NOMO-1 treated with dmso at 0.1 percent for 144 hours (cell line): ENCODE data around the gene WNT11.

ENCODE experiments used
- DNase-seq: peaks from one replicate; lab custom pipeline; 2025; ENCODE audit not compliant: unreplicated experiment; lab: John Stamatoyannopoulos, UW

WNT11 gene

GRCh38 chr11:76176463-76176862 is 29.8 kb downstream of the WNT11 start:
- DNase-seq, result no peak

- no peak for DNase-seq
Measured at GRCh38 chr11:76175783-76176182, 30.5 kb downstream of the WNT11 start.

- no peak for DNase-seq
Measured at GRCh38 chr11:76174330-76174729, 32.0 kb downstream of the WNT11 start.

GRCh38 chr11:76173663-76174062 is 32.6 kb downstream of the WNT11 start:
- DNase-seq, result no peak

GRCh38 chr11:76172583-76172982 is 33.7 kb downstream of the WNT11 start:
- DNase-seq, result no peak

- no peak for DNase-seq
Measured at GRCh38 chr11:76170468-76170867, 35.8 kb downstream of the WNT11 start.

- no peak for DNase-seq
Measured at GRCh38 chr11:76169473-76169896, 36.8 kb downstream of the WNT11 start.

GRCh38 chr11:76167590-76167989 is 38.7 kb downstream of the WNT11 start:
- DNase-seq, result no peak

- no peak for DNase-seq
Measured at GRCh38 chr11:76166314-76166713, 40.0 kb downstream of the WNT11 start.

GRCh38 chr11:76164861-76165751 is 41.2 kb downstream of the WNT11 start:
- no peak for DNase-seq

- DNase-seq, result no peak
Measured at GRCh38 chr11:76164081-76164480, 42.2 kb downstream of the WNT11 start.

- no peak for DNase-seq
Measured at GRCh38 chr11:76163289-76163880, 42.9 kb downstream of the WNT11 start.

- DNase-seq, result no peak
Measured at GRCh38 chr11:76162336-76163288, 43.7 kb downstream of the WNT11 start.

- DNase-seq, result no peak
Measured at GRCh38 chr11:76161261-76161961, 44.9 kb downstream of the WNT11 start.

- no peak for DNase-seq
Measured at GRCh38 chr11:76160856-76161255, 45.4 kb downstream of the WNT11 start.

- no peak for DNase-seq
Measured at GRCh38 chr11:76159983-76160661, 46.2 kb downstream of the WNT11 start.

- DNase-seq, result no peak
Measured at GRCh38 chr11:76159303-76159937, 46.9 kb downstream of the WNT11 start.

- DNase-seq, result no peak
Measured at GRCh38 chr11:76158394-76159302, 47.7 kb downstream of the WNT11 start.

- DNase-seq, result no peak
Measured at GRCh38 chr11:76157891-76158290, 48.4 kb downstream of the WNT11 start.
